Ammon's horn (tissue), 1 donor: ENCODE results near the gene THOC1.

Experiments used
- DNase-seq: peaks from one replicate; pipeline ENCODE4 v3.0.0-alpha.2; 2016; ENCODE audit warnings: low spot score

The THOC1 gene

DNA sequence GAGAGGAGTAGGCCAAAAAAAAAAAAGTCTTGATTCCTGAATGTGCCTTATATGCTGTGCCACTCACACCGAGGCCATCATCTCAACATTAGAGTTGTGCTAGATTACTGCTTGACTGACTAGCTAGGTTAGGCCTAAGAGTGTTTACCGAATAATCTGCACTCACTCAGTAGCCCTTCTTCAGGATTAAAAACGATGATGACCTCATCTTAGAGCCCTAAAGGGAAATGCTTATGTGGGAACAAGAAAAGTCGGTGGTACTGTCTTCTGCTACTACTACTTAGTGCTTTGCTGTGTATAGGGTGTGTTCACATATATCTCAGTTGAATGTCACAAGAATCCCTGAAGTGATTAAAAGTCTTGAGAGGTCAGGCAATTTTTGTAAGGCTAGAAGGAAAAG lies 54.3 kb downstream of the THOC1 start:
- no peak for DNase-seq

DNA sequence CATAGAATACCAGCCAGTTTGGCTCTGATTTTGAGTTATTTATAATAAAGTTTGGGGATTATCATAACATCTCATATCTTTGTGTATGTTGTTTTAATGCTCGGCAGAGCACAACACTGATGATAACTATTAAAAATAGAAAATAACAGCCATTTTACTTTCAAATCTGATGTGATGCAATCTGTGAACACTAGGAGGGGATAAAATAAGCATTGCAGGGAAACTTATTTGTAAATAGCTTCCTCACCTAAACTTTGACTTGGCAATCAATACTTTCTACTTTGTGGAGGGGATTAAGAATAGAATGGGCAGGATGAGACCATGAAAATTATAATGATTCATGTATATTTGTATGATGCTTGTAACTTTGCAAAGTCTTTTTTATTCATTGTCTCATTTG lies 55.1 kb downstream of the THOC1 start:
- DNase-seq, result no peak

GRCh38 chr18:211582-211981 lies 56.3 kb downstream of the THOC1 start:
- no peak for DNase-seq

GRCh38 chr18:210733-211132 lies 57.1 kb downstream of the THOC1 start:
- DNase-seq, result no peak

- DNase-seq, result no peak
These were observed 57.8 kb downstream of the THOC1 start for GRCh38 chr18:210075-210474.

GRCh38 chr18:199768-200167 lies 68.1 kb downstream of the THOC1 start:
- no peak for DNase-seq

- DNase-seq, result no peak
These were observed 68.6 kb downstream of the THOC1 start for GRCh38 chr18:199214-199613.

GRCh38 chr18:195651-196050 lies 72.2 kb downstream of the THOC1 start:
- DNase-seq, result peak; percentile 29

DNA sequence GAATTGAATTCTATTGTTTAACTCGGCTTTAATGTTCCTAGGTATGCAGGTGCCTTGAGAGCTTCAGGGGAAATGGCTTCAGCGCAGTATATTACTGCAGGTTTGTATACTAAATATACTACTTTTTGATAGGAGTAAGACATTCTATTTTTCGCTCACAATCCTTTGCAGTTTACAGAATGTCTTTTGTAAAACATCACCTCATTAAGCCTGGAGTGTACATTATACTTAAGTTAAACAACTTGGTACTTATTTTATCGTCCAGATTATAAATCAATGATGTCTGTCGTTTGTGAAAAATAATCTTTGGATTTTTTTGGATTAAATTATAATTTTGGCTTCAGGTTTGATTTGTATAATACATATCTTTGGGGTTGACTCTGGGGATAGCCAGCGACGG lies 75.0 kb downstream of the THOC1 start:
- DNase-seq, result no peak

DNA sequence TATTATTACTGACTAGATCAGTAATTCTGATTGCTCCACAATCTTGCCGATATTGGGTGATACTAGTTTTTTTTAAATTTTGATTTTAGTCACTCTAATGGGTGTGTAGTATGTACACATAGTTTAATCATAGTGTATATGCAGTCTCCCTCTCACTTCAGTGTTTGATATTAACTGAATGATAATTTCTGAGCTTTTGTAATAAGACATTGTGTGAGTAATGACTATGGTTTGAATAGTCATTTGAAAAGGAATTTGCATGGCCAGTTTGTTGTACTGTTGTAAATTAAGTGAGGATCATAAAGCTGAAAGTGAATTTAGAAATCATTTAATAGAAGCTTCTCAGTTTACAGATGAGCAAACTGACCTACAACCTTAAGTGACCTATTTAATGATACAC lies 76.1 kb downstream of the THOC1 start:
- no peak for DNase-seq

DNA sequence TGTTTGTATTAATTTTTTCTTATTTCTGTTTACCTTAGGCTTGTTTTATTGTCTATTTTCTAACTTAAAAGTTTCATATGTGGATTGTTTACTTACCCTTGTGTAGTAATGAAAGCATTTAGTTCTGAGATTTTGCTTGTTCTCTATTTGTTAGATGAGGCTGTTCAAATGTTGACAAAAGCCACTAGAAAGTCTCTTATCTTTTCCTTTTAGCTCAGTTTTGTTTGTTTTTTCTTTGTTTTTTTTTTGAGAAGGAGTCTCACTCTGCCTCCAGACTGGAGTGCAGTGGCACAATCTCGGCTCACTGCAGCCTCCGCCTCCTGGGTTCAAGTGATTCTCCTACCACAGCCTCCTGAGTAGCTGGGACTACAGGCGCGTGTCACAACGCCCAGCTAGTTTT lies 78.6 kb downstream of the THOC1 start:
- no peak for DNase-seq

DNA sequence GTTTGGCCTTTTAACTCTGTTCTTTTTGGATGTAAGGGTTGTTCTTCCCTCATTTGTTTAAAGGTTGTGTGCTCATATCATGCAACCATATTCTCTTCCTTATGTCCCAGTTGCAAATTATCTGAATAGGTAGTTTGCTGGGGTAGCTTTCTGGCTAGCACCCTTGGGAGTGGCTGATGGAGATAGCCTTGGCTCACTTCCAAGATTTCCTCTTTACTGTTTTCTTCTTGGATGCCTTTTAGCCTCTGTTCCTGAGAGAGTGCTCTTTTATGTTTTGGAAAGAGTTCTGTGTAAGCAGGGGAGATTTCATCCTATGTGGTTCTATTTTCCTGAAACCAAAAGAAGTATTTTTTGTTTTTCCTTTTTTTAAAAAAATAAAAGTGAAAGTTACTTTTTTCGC lies 84.1 kb downstream of the THOC1 start:
- DNase-seq, result no peak

DNA sequence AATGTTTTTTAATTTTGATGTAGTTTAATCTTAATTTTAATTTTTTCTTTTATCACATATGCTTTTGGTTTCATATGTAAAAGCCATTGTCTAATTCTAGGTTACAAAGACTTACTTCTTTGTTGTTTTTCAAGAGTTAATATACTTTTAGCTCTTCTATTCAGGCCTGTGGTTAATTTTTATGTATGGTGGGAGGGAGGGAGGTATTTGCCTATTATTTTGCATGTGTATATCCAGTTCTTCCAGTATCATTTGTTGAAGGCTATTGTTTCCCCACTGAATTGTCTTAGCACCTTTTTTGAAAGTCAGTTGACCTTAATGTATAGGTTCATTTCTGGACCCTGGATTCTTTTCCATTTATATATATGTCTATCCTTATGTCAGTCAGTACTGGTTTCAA lies 86.1 kb downstream of the THOC1 start:
- no peak for DNase-seq

- DNase-seq, result no peak
These were observed 88.3 kb downstream of the THOC1 start for GRCh38 chr18:179499-179898.

DNA sequence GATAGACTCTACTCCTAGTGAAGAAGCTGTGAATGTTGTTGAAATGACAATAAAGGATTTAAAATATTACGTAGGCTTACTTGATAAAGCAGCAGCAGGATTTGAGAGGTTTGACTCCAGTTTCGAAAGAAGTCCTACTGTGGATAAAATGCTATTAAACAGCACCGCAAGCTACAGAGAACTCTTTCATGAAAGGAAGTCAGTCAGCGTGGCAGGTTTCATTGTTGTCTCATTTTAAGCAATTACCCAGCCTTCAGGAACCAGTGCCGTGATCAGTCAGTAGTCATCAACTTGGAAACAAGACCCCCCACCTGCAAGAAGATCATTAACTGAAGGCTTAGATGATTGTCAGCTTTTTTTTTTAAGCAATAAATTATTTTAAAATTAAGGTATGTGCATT lies 95.5 kb downstream of the THOC1 start:
- no peak for DNase-seq
